Suprapubic skin (tissue), 4 donors: ENCODE results near the gene ATF3. TPM values are rescaled to one million over a fixed set of nuclear protein-coding genes. Genes with fewer than 3 reads are reported as not detected.

ENCODE experiments used
- DNase-seq, 2 donors: peaks; one replicate each; pipeline ENCODE4 v3.0.0-alpha.2; 2019; ENCODE audit warnings: low spot score in 2 of 2
- H3K27ac ChIP-seq: fragments of 200-600 bp; sonication (generic); one replicate; pipeline ENCODE4 v1.5.1; 2019
- H3K27me3 ChIP-seq: fragments of 200-600 bp; sonication (generic); one replicate; pipeline ENCODE4 v1.5.1; 2019
- H3K36me3 ChIP-seq: fragments of 200-600 bp; sonication (generic); one replicate; pipeline ENCODE4 v1.5.1; 2019
- H3K4me1 ChIP-seq: fragments of 200-600 bp; sonication (generic); one replicate; pipeline ENCODE4 v1.5.1; 2019
- H3K4me3 ChIP-seq: fragments of 200-600 bp; sonication (generic); one replicate; pipeline ENCODE4 v1.5.1; 2019; ENCODE audit warnings: mild to moderate bottlenecking
- H3K9me3 ChIP-seq: fragments of 200-600 bp; sonication (generic); one replicate; pipeline ENCODE4 v1.5.1; 2019
- CTCF ChIP-seq, 2 donors: fragments of 200-600 bp in 1 of 2; fragments of 450-650 bp in 1 of 2; sonication (generic) in 1 of 2; IDR thresholded peaks; one replicate each; pipeline ENCODE4 v1.5.1; 2016 to 2019; ENCODE audit warnings: antibody characterized with exemption in 2 of 2, mild to moderate bottlenecking in 1 of 2, moderate library complexity in 1 of 2
- EP300 ChIP-seq: sonication (generic); formaldehyde crosslinking; IDR thresholded peaks from one replicate; pipeline ENCODE4 v1.6.1; 2017; ENCODE audit warnings: antibody characterized with exemption
- POLR2A ChIP-seq, 2 donors: fragments of 450-650 bp; IDR thresholded peaks; one replicate each; pipeline ENCODE4 v1.6.1; 2017; ENCODE audit warnings: antibody characterized with exemption in 2 of 2, mild to moderate bottlenecking in 2 of 2, moderate library complexity in 2 of 2
- POLR2AphosphoS5 ChIP-seq, 3 donors: sonication (generic); formaldehyde crosslinking; IDR thresholded peaks; one replicate each; pipeline ENCODE4 v1.6.1; 2017; ENCODE audit warnings: antibody characterized with exemption in 3 of 3
- WGBS: methylation state at CpG from one replicate; pipeline ENCODE4 v1.1.5; 2018; 5-methylcytosine and 5-hydroxymethylcytosine counted together
- total RNA-seq, 4 donors: library from RNA; depleted of rRNA; stranded (reverse); fragments of >200 nt; gene quantifications; one replicate each; pipeline ENCODE4 v1.1.0, GENCODE V29; 2016

The ATF3 gene
- total RNA-seq, 4 donors from 2014 or later, result 43.9 to 151 (median 84.1) TPM

DNA sequence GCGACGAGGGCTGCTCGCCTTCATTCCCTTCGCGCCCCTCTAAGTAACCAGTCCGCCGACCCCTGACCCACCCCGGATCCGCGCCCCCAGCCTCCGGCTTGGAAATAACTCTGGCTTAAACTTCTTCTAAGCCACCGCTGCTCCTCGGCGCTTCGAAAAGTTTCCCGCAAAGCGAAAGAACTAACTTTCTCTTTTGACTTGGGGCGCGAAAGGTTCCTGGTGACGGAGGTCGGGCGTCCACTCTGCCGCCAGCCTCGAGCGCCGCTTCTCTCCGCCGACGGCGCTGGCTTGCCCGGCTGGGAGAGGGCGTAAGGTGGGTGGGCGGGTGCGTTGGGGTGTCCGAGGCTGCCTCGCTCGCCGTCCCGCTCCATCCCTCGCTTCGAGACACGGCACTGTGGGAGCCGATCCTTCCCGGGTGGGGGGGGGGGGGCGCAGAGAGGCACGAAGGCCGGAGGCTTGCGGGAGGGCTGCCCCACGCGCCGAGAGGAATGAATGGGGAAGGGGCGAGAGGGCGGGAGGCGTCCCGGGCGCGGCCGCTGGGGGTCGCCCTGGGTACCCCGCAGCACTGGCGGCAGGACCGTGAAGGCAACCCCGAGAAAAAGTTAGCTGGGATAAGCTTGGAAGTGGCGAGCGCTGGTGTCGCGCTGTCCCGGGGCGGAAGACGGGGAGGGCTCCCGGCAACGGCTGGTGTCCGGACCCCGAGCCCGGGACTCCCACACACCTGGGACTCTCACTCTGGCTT is 569 bp downstream of the ATF3 start:
- Histone ChIP-seq H3K9me3 (no peaks in the 10 kb centered on the region), H3K4me3 (peak overlapping the region; percentile 91), H3K27me3 (no peaks in the 10 kb centered on the region), H3K4me1 (peaks cover 46% of the 10 kb centered on the region), H3K27ac (peak overlapping the region; percentile 98), H3K36me3 (no peaks in the 10 kb centered on the region)
- TF ChIP-seq CTCF (IDR thresholded peaks at IDR 0.05) (peak in 1 of 2 donors; percentile 35), EP300 (no peak), POLR2A (IDR thresholded peaks at IDR 0.05) (no peak), POLR2AphosphoS5 (IDR thresholded peaks at IDR 0.05) (no peak)
- DNase-seq, result peak; percentile 78 to 84
- 0% methylated on average over 11 of the region's 75 CpGs for WGBS

GRCh38 chr1:212609701-212610574 is 1.4 kb downstream of the ATF3 start:
- WGBS, result 28% methylated on average over 16 of the region's 20 CpGs
- TF ChIP-seq EP300 (no peak), CTCF (IDR thresholded peaks at IDR 0.05) (no peak), POLR2A (IDR thresholded peaks at IDR 0.05) (no peak), POLR2AphosphoS5 (IDR thresholded peaks at IDR 0.05) (no peak)
- H3K4me1 ChIP-seq, result peaks cover 42% of the 10 kb centered on the region
- DNase-seq, result no peak
- H3K27ac ChIP-seq, result peak overlapping the region; percentile 98
- no peaks in the 10 kb centered on the region for H3K9me3 ChIP-seq
- no peaks in the 10 kb centered on the region for H3K27me3 ChIP-seq
- peaks cover 2% of the 10 kb centered on the region for H3K36me3 ChIP-seq
- H3K4me3 ChIP-seq, result peak overlapping the region; percentile 91

GRCh38 chr1:212610575-212610967 is 2.0 kb downstream of the ATF3 start:
- Histone ChIP-seq H3K9me3 (no peaks in the 10 kb centered on the region), H3K27me3 (no peaks in the 10 kb centered on the region), H3K4me3 (peak overlapping the region; percentile 91), H3K4me1 (peaks cover 37% of the 10 kb centered on the region), H3K36me3 (peaks cover 8% of the 10 kb centered on the region), H3K27ac (no peak overlapping the region)
- DNase-seq, result no peak
- TF ChIP-seq EP300 (no peak), POLR2A (IDR thresholded peaks at IDR 0.05) (no peak), POLR2AphosphoS5 (IDR thresholded peaks at IDR 0.05) (no peak), CTCF (IDR thresholded peaks at IDR 0.05) (no peak)
- WGBS, result 84% methylated on average over 5 of the region's 5 CpGs

DNA sequence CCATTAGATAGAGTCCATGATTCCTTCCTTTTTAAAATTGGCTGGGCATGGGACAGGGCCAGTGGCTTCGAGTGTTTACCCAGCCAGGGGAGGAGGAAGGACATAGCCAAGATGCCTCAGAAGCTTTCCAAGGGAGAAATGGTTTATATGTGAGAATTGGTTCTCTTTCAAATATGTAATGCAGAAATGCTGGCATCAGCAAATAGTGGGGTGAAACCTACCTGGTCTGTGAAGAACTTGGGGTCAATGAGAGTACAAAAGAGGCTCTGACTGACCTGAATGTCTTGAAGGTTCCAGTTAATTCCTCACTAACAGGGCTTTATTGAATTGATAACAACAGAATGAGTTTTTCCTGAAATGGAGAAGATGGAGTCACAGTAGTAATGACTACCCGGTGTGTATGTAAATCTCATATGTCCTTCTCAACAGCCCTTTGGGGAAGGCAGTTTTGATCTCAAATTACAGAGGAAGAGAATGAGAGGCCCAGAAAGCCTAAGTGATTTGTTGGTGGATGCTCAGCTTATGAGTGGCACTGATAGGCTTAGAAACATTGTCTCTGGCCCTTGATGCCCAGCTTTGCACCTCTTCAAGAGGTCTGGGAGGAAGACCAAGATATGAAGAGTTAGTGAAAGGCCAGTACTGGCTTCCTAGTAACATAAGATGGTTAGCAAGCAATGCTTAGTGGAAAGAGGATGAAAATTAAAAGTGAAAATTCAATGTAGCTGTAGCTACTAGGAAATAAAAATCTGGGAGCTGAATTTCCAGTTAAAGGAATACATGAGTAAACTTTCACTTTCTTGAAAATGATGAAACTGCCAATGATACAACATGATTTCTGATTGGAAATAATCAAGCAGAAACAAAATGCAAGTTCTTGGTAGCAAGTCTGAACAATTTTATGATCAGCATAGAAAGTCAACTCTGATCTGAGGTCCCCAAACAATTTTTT is 2.7 kb downstream of the ATF3 start:
- Histone ChIP-seq H3K4me3 (peak overlapping the region; percentile 2), H3K27me3 (no peaks in the 10 kb centered on the region), H3K9me3 (no peaks in the 10 kb centered on the region), H3K36me3 (peaks cover 15% of the 10 kb centered on the region), H3K4me1 (peaks cover 30% of the 10 kb centered on the region), H3K27ac (no peak overlapping the region)
- DNase-seq, result no peak
- TF ChIP-seq POLR2AphosphoS5 (IDR thresholded peaks at IDR 0.05) (no peak), CTCF (IDR thresholded peaks at IDR 0.05) (no peak), POLR2A (IDR thresholded peaks at IDR 0.05) (no peak), EP300 (no peak)
- WGBS, result 75% methylated on average over 2 of the region's 2 CpGs
